Upper lobe of left lung (tissue), 6 donors: Measurements from ENCODE around the gene UST. TPM values are rescaled to one million over a fixed set of nuclear protein-coding genes. Genes with fewer than 3 reads are reported as not detected.

Experiments
- ATAC-seq, 2 donors: fragments of 200-7000 bp; cut with Tn5 transposase; one replicate each; pipeline ENCODE4 v1.9.1; 2022; ENCODE audit warnings: mild to moderate bottlenecking in 2 of 2, moderate library complexity in 2 of 2; ENCODE audit not compliant: low FRiP score in 2 of 2
- DNase-seq, 2 donors: peaks; one replicate each; pipeline ENCODE4 v3.0.0-alpha.2; 2019 to 2020
- H3K27ac ChIP-seq, 4 donors: fragments of 200-600 bp; sonication (generic); one replicate each; pipeline ENCODE4 v1.5.1; 2016 to 2019
- H3K27me3 ChIP-seq, 4 donors: fragments of 200-600 bp; sonication (generic); one replicate each; pipeline ENCODE4 v1.5.1; 2017 to 2019
- H3K36me3 ChIP-seq, 4 donors: fragments of 200-600 bp; sonication (generic); one replicate each; pipeline ENCODE4 v1.5.1; 2016 to 2019
- H3K4me1 ChIP-seq, 4 donors: fragments of 200-600 bp; sonication (generic); one replicate each; pipeline ENCODE4 v1.5.1; 2018 to 2019
- H3K4me3 ChIP-seq, 4 donors: fragments of 200-600 bp; sonication (generic); one replicate each; pipeline ENCODE4 v1.5.1; 2017 to 2019; ENCODE audit warnings: mild to moderate bottlenecking in 2 of 4, moderate library complexity in 1 of 4
- H3K9me3 ChIP-seq, 4 donors: fragments of 200-600 bp; sonication (generic); one replicate each; pipeline ENCODE4 v1.5.1; 2018 to 2019
- EP300 ChIP-seq, 4 donors: sonication (generic); formaldehyde crosslinking; IDR thresholded peaks; one replicate each; pipeline ENCODE4 v1.5.1; 2017; ENCODE audit warnings: antibody characterized with exemption in 4 of 4, control low read depth in 2 of 4
- POLR2A ChIP-seq, 4 donors: fragments of 450-650 bp; IDR thresholded peaks; one replicate each; pipeline ENCODE4 v1.5.1; 2016 to 2017; ENCODE audit warnings: antibody characterized with exemption in 4 of 4, mild to moderate bottlenecking in 2 of 4
- POLR2AphosphoS5 ChIP-seq, 2 donors: sonication (generic); formaldehyde crosslinking; IDR thresholded peaks; one replicate each; pipeline ENCODE4 v1.5.1; 2017; ENCODE audit warnings: antibody characterized with exemption in 2 of 2
- WGBS, 2 donors: methylation state at CpG; one replicate each; pipeline ENCODE4 v1.1.5; 2017 to 2018; 5-methylcytosine and 5-hydroxymethylcytosine counted together
- total RNA-seq, 6 donors: library from RNA; depleted of rRNA in 4 of 6; stranded (reverse); fragments of >200 nt in 4 of 6; gene quantifications; one replicate each; pipeline versions ENCODE4 v1.1.0 to v1.2.1, GENCODE V29; 2016 to 2021
- TF ChIP-seq, protein P1 (sequence below), 6 experiments: fragments of 450-650 bp in 4 of 6; fragments of 200-600 bp in 2 of 6; sonication (generic) in 2 of 6; IDR thresholded peaks; one replicate each; pipeline ENCODE4 v1.5.1; 2016 to 2019; ENCODE audit warnings: antibody characterized with exemption in 6 of 6
- donor health status: DM: no; HTN: no; CAD: no; lungs with moderate emphysema.
- donor health status: DM: no; HTN: yes; CAD: no; lungs with severe emphysema.

UST gene
- total RNA-seq, 6 donors from 2014 or later, result 10.2 to 21.6 (median 14.2) TPM

DNA sequence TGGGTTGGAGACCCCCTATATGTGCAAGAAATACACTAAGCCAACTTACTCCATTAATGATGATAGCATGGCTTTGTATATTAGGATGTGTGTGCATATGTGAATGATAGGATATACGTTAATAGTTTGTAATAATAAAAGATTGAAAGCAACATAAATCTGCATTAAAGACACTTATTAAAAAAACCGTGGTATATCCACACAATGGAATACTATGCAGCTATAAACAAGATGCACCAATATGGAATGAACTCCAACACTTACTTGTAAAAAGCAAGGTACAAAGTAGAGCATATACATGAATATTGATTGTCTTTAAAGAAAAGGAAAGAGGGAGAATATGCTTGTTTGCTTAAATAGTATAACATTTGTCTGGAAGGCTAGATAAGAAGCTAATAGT is 68.0 kb downstream of the UST start:
- H3K27ac ChIP-seq, result no peak overlapping the region
- H3K9me3 ChIP-seq, result no peaks in the 10 kb centered on the region
- H3K4me1 ChIP-seq, result no peaks in the 10 kb centered on the region
- H3K36me3 ChIP-seq, result no peaks in the 10 kb centered on the region
- no peak for DNase-seq
- TF ChIP-seq, protein P1, sequence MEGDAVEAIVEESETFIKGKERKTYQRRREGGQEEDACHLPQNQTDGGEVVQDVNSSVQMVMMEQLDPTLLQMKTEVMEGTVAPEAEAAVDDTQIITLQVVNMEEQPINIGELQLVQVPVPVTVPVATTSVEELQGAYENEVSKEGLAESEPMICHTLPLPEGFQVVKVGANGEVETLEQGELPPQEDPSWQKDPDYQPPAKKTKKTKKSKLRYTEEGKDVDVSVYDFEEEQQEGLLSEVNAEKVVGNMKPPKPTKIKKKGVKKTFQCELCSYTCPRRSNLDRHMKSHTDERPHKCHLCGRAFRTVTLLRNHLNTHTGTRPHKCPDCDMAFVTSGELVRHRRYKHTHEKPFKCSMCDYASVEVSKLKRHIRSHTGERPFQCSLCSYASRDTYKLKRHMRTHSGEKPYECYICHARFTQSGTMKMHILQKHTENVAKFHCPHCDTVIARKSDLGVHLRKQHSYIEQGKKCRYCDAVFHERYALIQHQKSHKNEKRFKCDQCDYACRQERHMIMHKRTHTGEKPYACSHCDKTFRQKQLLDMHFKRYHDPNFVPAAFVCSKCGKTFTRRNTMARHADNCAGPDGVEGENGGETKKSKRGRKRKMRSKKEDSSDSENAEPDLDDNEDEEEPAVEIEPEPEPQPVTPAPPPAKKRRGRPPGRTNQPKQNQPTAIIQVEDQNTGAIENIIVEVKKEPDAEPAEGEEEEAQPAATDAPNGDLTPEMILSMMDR (IDR thresholded peaks at IDR 0.05), result no peak
- no peak for TF ChIP-seq POLR2AphosphoS5 (IDR thresholded peaks at IDR 0.05)
- TF ChIP-seq EP300 (IDR thresholded peaks at IDR 0.05), result no peak
- no peak for TF ChIP-seq POLR2A (IDR thresholded peaks at IDR 0.05)
- 81 to 90% methylated on average over 2 of the region's 2 CpGs for WGBS, 2 donors
- ATAC-seq, result no peak
- no peak overlapping the region for H3K4me3 ChIP-seq
- H3K27me3 ChIP-seq, result no peaks in the 10 kb centered on the region

DNA sequence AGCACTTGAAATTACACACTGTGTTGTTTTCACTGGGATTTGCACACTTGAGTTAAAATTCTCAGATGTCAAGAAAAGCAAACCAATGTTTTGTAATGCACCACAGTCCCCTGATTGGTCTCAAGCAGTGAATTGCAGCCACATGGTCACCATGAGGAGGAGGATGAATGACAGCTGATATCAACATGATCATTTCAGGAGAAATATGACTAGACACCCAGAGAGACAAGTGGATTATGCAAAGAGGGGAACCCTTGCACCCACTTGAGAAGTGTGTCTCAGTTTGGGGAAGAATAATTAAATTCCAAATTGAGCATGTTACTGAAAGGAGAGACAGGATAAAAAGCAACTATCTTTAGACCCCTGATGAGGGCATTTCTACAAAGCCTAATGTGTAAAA is 69.3 kb downstream of the UST start:
- no peaks in the 10 kb centered on the region for H3K9me3 ChIP-seq
- no peaks in the 10 kb centered on the region for H3K4me1 ChIP-seq
- H3K36me3 ChIP-seq, result no peaks in the 10 kb centered on the region
- ATAC-seq (no peak), DNase-seq (no peak)
- H3K27ac ChIP-seq, result no peak overlapping the region
- no peak overlapping the region for H3K4me3 ChIP-seq
- H3K27me3 ChIP-seq, result no peaks in the 10 kb centered on the region
- no peak for TF ChIP-seq POLR2A (IDR thresholded peaks at IDR 0.05)
- no peak for TF ChIP-seq EP300 (IDR thresholded peaks at IDR 0.05)
- TF ChIP-seq POLR2AphosphoS5 (IDR thresholded peaks at IDR 0.05), result no peak
- TF ChIP-seq, protein P1 (IDR thresholded peaks at IDR 0.05), result no peak

DNA sequence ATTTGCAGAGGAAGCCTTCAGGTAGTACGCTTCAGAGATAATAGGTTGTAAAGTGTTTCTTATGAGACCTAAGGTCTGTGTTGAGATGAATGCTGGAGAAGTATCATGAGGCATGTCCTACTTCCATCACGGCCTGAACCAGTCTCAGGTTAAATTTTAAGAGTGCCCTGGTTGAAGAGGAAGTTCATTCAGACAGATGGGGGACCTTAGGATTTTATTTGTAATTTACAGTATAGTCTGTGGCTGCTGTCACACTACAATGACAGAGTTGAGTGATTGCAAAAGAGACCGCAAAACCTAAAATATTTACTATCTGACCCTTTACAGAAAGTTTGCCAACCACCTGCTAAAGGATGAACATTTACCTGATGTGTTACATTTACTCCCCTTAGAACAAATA is 70.9 kb downstream of the UST start:
- Histone ChIP-seq H3K4me3 (no peak overlapping the region), H3K9me3 (no peaks in the 10 kb centered on the region), H3K27ac (no peak overlapping the region), H3K27me3 (peaks cover 0 to 1% (median 0%) of the 10 kb centered on the region in 4 donors), H3K36me3 (no peaks in the 10 kb centered on the region), H3K4me1 (no peaks in the 10 kb centered on the region)
- WGBS, 2 donors, result 78 to 87% methylated on average over 3 of the region's 3 CpGs
- TF ChIP-seq POLR2AphosphoS5 (IDR thresholded peaks at IDR 0.05) (no peak), EP300 (IDR thresholded peaks at IDR 0.05) (no peak)
- TF ChIP-seq, protein P1 (IDR thresholded peaks at IDR 0.05), result no peak
- ATAC-seq, result no peak
- DNase-seq, result no peak

DNA sequence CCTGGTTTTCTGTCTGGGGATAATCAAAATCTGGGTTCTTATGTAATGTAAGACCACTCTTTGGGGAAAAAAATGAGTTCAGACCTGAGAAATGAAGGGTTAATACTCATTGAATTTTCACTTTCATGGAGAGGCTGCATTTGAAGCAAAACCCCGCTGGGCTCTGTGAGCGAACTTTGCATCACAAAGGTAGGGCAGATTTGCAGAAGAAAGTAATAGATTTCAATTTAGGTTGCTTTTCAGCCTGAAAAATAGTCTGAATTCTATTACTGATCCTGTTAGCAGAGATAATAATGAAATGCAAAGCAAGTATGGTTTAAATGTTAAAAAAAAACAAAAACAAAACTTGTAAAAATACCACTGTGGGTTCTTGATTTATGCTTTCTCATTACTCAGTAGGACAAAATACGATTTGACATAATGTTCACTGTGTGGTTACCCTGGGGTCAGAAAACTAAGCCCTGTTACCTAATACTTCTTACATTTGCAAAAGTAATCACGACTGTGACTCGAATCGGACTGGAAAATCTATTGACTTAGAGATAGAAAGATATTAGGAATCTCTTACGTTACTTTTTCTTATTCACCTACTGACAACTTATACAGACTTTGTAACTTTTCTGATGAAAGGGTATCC is 72.2 kb downstream of the UST start:
- TF ChIP-seq, protein P1 (IDR thresholded peaks at IDR 0.05), result no peak
- TF ChIP-seq EP300 (IDR thresholded peaks at IDR 0.05), result no peak
- TF ChIP-seq POLR2A (IDR thresholded peaks at IDR 0.05), result no peak
- no peak for TF ChIP-seq POLR2AphosphoS5 (IDR thresholded peaks at IDR 0.05)
- no peaks in the 10 kb centered on the region for H3K4me1 ChIP-seq
- no peak for ATAC-seq
- H3K36me3 ChIP-seq, result no peaks in the 10 kb centered on the region
- H3K27me3 ChIP-seq, result peaks cover 0 to 1% (median 0%) of the 10 kb centered on the region in 4 donors
- no peak for DNase-seq
- H3K9me3 ChIP-seq, result no peaks in the 10 kb centered on the region
- no peak overlapping the region for H3K27ac ChIP-seq
- 68 to 82% methylated on average over 7 of the region's 7 CpGs for WGBS, 2 donors
- H3K4me3 ChIP-seq, result no peak overlapping the region

DNA sequence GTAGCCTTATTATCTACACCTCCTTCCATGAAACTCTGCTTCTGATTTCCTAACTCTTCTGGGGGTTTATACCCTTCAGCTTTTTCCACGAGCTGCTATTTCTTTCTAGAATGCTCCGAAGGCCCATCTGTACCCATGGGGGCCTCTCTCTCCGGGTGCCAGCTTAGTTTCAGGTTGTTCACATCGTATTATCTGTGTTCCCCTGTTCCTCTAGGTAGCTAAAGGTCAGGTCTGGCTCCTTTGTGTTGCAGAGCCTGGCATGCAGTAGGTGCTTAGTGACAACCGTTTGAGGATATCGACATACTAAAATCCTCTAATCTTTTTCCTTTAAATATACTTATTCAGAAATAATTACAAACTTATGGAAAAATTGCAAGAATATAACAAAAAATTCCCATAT is 73.0 kb downstream of the UST start:
- Histone ChIP-seq H3K4me3 (no peak overlapping the region), H3K36me3 (no peaks in the 10 kb centered on the region), H3K27ac (no peak overlapping the region), H3K27me3 (peaks cover 0 to 1% (median 0%) of the 10 kb centered on the region in 4 donors), H3K4me1 (no peaks in the 10 kb centered on the region), H3K9me3 (no peaks in the 10 kb centered on the region)
- no peak for ATAC-seq
- 79 to 83% methylated on average over 6 of the region's 6 CpGs for WGBS, 2 donors
- DNase-seq, result no peak
- TF ChIP-seq POLR2A (IDR thresholded peaks at IDR 0.05) (no peak), POLR2AphosphoS5 (IDR thresholded peaks at IDR 0.05) (no peak), EP300 (IDR thresholded peaks at IDR 0.05) (no peak)
- TF ChIP-seq, protein P1 (IDR thresholded peaks at IDR 0.05), result no peak
